Stimulated activated CD4-positive, alpha-beta T cell treated with anti-CD3 and anti-CD28 coated beads, Interleukin-4, amount 100 ng/mL, for 48 hours (primary cell): Measurements from ENCODE around the gene DNMT1.
A peak's percentile ranks its signal among the peaks of the same experiment; 100 is the strongest.

ENCODE experiments used
- DNase-seq, 2 donors: peaks; one replicate each; pipeline ENCODE4 v3.0.0-alpha.2; 2020; ENCODE audit warnings: low read depth in 2 of 2

The DNMT1 gene

GRCh38 chr19:10113964-10114650, 80.6 kb downstream of the DNMT1 start:
- DNase-seq = no peak

GRCh38 chr19:10113592-10113963, 81.2 kb downstream of the DNMT1 start:
- DNase-seq = no peak

GRCh38 chr19:10112895-10113591, 81.7 kb downstream of the DNMT1 start:
- peak; percentile 67 to 68 for DNase-seq

- peak in 1 of 2 donors; percentile 71 for DNase-seq
Measured at GRCh38 chr19:10112037-10112761, 82.6 kb downstream of the DNMT1 start.

GRCh38 chr19:10111405-10111811, 83.3 kb downstream of the DNMT1 start, which contains the start of gene P2RY11:
TSS of gene P2RY11 (plus strand) at chr19:10111693. CDS start at chr19:10111722, 29 bp downstream.
- DNase-seq = peak in 1 of 2 donors; percentile 57

- no peak for DNase-seq
Measured at GRCh38 chr19:10110972-10111317, 83.8 kb downstream of the DNMT1 start.

GRCh38 chr19:10110076-10110971, 84.4 kb downstream of the DNMT1 start:
- no peak for DNase-seq

GRCh38 chr19:10109528-10109927, 85.2 kb downstream of the DNMT1 start:
- no peak for DNase-seq

- DNase-seq = no peak
Measured at GRCh38 chr19:10107817-10108367, 86.9 kb downstream of the DNMT1 start.

GRCh38 chr19:10107254-10107653, 87.5 kb downstream of the DNMT1 start:
- no peak for DNase-seq

- peak; percentile 97 for DNase-seq
Measured at GRCh38 chr19:10106100-10106936, 88.4 kb downstream of the DNMT1 start, which contains the start of gene PPAN. TSS of gene PPAN (plus strand) at chr19:10106362. CDS start at chr19:10106395, 33 bp downstream.

- peak; percentile 71 to 83 for DNase-seq
Measured at GRCh38 chr19:10105509-10106099, 89.1 kb downstream of the DNMT1 start.

GRCh38 chr19:10104665-10105508, 89.9 kb downstream of the DNMT1 start:
- peak in 1 of 2 donors; percentile 69 for DNase-seq

- no peak for DNase-seq
Measured at GRCh38 chr19:10104130-10104513, 90.6 kb downstream of the DNMT1 start.

- no peak for DNase-seq
Measured at GRCh38 chr19:10102787-10103236, 91.9 kb downstream of the DNMT1 start.

GRCh38 chr19:10100163-10100785, 94.5 kb downstream of the DNMT1 start:
- no peak for DNase-seq

- DNase-seq = no peak
Measured at GRCh38 chr19:10096615-10096963, 98.2 kb downstream of the DNMT1 start.

- DNase-seq = peak; percentile 81 to 82
Measured at GRCh38 chr19:10095948-10096614, 98.7 kb downstream of the DNMT1 start.
